ENCODE results near the gene SCAMP3. TPM values are rescaled to one million over a fixed set of nuclear protein-coding genes. Genes with fewer than 3 reads are reported as not detected.
"Not testable (repeated sequence)": the region's sequence is repeated elsewhere in the genome, so short reads cannot be mapped to it uniquely, and the experiment has no call there.

SCAMP3 gene
- total RNA-seq, 6 experiments from 2014 or later = 125 to 150 (median 135) TPM

DNA sequence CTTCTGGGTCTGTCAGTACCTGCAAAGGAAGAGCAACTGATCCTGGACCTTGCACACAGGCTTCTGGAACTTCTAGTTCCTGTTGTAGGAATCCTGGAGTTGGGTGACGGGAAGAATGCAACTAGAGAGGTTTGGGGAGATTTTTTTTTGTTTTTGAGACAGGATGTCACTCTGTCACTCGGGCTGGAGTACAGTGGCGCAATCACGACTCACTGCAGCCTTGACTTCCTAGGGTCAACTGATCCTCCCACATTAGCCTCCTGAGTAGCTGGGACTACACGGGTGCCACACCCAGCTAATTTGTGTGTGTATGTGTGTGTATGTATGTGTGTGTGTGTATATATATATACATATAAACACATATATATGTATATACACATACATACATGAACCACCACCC is 25.7 kb downstream of the SCAMP3 start:
- H3K4me1 Mint-ChIP-seq (ENCODE audit: low read depth) = peaks cover 22% of the 10 kb centered on the region
- H3K36me3 Mint-ChIP-seq (ENCODE audit: low read depth) = peaks cover 8% of the 10 kb centered on the region; the same call in 1 of the 2 replicates
- H3K27me3 Mint-ChIP-seq (ENCODE audit: insufficient read depth) = no peaks in the 10 kb centered on the region; the same call in none of the 2 replicates
- no peaks in the 10 kb centered on the region for H3K9me3 Mint-ChIP-seq
- TF ChIP-seq, protein P1, sequence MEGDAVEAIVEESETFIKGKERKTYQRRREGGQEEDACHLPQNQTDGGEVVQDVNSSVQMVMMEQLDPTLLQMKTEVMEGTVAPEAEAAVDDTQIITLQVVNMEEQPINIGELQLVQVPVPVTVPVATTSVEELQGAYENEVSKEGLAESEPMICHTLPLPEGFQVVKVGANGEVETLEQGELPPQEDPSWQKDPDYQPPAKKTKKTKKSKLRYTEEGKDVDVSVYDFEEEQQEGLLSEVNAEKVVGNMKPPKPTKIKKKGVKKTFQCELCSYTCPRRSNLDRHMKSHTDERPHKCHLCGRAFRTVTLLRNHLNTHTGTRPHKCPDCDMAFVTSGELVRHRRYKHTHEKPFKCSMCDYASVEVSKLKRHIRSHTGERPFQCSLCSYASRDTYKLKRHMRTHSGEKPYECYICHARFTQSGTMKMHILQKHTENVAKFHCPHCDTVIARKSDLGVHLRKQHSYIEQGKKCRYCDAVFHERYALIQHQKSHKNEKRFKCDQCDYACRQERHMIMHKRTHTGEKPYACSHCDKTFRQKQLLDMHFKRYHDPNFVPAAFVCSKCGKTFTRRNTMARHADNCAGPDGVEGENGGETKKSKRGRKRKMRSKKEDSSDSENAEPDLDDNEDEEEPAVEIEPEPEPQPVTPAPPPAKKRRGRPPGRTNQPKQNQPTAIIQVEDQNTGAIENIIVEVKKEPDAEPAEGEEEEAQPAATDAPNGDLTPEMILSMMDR (IDR thresholded peaks at IDR 0.05) = no peak
- H3K4me3 Mint-ChIP-seq = no peak overlapping the region
- H3K27ac Mint-ChIP-seq = no peak overlapping the region
- DNase-seq = no peak

DNA sequence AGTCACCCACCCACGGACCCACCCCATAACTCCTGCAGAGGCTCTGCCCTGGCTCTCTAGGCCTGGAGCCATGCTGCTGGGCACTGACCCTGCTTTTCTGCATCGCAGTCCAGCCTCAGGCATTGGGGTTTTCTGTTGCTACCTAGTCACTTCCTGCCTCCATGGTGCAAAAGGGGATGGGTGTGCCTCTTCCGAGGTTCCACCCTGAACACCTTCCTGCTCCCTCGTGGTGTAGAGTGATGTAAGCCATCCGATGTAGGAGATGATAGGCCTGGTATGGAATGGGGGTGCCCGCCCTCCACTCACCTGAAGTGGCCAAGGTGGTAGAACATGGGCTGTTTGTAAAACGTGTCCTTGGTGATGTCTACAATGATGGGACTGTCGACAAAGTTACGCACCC is 26.8 kb downstream of the SCAMP3 start:
- DNase-seq; H3K27me3 Mint-ChIP-seq (ENCODE audit: insufficient read depth): not testable (repeated sequence)

DNA sequence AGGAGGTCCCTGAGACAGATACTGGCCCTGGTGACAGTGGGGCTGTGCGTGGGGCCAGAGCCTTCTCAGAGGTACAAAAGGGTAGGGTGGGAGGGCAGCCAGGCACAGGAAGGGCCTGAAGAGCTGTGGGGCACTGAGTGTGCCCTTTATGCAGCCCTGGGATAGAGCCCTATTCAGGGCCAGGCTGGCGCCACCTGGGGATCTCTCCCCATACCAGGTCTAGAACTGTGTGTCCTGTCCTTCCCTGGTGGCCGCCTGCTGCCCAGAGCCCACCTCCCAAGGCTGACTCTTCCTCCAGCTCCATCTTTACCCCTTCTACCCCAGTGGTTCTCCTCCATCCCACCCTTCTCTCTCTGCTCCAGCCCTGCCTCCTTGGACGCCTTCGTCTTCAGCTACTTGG is 28.7 kb downstream of the SCAMP3 start:
- not testable (repeated sequence) for DNase-seq; H3K9me3 Mint-ChIP-seq; H3K27ac Mint-ChIP-seq; H3K4me3 Mint-ChIP-seq; H3K27me3 Mint-ChIP-seq (ENCODE audit: insufficient read depth); H3K36me3 Mint-ChIP-seq (ENCODE audit: low read depth)
- peaks cover 18% of the 10 kb centered on the region for H3K4me1 Mint-ChIP-seq (ENCODE audit: low read depth)

More for the DNA sequence above, 26.8 kb downstream of the SCAMP3 start:
- H3K27ac Mint-ChIP-seq; H3K4me3 Mint-ChIP-seq; H3K9me3 Mint-ChIP-seq; H3K36me3 Mint-ChIP-seq (ENCODE audit: low read depth): not testable (repeated sequence)
- H3K4me1 Mint-ChIP-seq (ENCODE audit: low read depth) = peaks cover 15% of the 10 kb centered on the region

DNA sequence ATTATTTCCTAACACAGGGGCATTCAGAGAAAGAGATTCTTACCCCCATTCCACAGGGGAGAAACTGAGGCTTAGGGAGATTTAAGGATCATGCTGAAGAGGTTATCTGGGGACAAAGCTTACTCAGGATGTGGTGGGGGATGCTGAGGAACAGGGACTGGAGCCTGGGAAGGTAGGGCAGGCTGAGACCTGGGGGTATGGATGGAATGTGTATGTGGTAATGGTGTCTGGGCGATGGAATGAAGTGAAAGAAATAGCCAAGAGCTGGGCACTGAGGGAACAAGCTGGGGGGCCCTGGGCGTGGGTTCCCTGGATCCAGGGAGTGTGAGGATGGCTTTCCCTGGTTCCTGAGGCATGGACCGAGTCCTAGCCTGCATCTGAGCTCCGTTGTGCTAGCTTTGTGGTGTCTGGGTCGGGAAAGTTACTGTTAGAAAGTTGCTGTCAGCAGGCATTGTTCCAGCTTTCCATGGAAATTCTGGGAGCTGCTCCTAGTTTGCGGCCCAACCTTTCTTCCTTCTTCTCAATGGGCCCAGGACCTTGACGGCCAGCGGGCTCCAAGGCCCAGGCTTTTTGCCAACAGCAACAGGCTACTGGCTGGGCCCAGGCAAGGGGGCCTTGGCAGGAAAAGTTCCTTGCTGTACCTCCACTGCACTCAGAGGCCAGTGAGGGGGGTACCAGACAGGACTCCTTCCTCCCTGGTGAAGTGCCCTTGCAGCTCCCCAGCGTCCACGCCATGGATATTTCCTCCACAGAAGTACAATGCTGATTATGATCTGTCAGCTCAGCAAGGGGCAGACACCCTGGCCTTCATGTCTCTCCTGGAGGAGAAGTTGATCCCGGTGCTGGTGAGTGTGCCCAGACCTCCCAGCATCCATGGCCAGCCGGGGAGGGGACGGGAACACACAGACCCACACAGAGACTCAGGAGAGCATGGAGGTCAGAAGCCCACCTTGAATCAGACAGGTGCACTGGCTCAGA is 29.9 kb downstream of the SCAMP3 start:
- H3K4me3 Mint-ChIP-seq; DNase-seq; H3K36me3 Mint-ChIP-seq (ENCODE audit: low read depth); H3K27me3 Mint-ChIP-seq (ENCODE audit: insufficient read depth); H3K9me3 Mint-ChIP-seq: not testable (repeated sequence)
- H3K27ac Mint-ChIP-seq = peak overlapping the region; percentile 21
- peaks cover 28% of the 10 kb centered on the region for H3K4me1 Mint-ChIP-seq (ENCODE audit: low read depth)

DNA sequence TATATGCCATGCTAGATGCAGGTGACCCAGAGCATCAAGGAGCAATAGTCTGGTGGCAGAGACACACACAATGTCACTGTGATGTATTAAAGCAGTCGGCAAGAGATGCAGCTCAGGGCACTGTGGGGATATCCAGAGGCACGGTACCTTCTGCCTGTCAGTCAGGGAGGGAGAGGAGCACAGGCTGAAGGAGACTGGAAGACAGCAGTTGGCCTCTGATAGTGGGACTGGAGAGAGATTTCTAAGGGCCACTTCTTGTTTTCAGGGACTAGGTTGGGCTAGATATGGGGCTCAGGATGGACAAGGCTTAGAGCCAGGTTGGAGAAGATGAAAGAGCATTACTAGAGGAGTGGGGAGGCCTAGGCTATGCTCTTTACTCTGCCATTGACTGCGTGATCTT is 30.9 kb downstream of the SCAMP3 start:
- DNase-seq; H3K4me3 Mint-ChIP-seq; H3K36me3 Mint-ChIP-seq (ENCODE audit: low read depth); H3K9me3 Mint-ChIP-seq: not testable (repeated sequence)
- H3K4me1 Mint-ChIP-seq (ENCODE audit: low read depth) = peaks cover 35% of the 10 kb centered on the region
- H3K27me3 Mint-ChIP-seq (ENCODE audit: insufficient read depth) = peaks cover 10% of the 10 kb centered on the region
- H3K27ac Mint-ChIP-seq = peak overlapping the region; percentile 12; the same call in 1 of the 2 replicates

DNA sequence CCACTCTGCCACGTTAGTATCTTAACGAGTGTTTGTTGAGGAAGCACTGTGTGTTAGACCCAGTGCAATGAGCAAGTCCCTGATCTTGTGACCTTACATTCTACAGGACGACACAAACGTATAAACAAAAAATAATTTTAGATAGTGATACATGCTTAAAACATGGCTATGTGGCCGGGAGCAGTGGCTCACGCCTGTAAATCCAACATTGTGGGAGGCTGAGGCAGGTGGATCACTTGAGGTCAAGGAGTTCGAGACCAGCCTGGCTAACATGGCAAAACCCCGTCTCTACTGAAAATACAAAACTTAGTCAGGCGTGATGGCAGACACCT is 34.1 kb downstream of the SCAMP3 start:
- Mint-ChIP-seq H3K9me3 (no peaks in the 10 kb centered on the region), H3K27ac (peak overlapping the region; percentile 86), H3K36me3 (ENCODE audit: low read depth) (no peaks in the 10 kb centered on the region; the same call in 1 of the 2 replicates), H3K4me3 (peak overlapping the region; percentile 91), H3K27me3 (ENCODE audit: insufficient read depth) (peaks cover 10% of the 10 kb centered on the region), H3K4me1 (ENCODE audit: low read depth) (peaks cover 60% of the 10 kb centered on the region)
- TF ChIP-seq, protein P1 (IDR thresholded peaks at IDR 0.05) = no peak
- DNase-seq = peak; percentile 27

DNA sequence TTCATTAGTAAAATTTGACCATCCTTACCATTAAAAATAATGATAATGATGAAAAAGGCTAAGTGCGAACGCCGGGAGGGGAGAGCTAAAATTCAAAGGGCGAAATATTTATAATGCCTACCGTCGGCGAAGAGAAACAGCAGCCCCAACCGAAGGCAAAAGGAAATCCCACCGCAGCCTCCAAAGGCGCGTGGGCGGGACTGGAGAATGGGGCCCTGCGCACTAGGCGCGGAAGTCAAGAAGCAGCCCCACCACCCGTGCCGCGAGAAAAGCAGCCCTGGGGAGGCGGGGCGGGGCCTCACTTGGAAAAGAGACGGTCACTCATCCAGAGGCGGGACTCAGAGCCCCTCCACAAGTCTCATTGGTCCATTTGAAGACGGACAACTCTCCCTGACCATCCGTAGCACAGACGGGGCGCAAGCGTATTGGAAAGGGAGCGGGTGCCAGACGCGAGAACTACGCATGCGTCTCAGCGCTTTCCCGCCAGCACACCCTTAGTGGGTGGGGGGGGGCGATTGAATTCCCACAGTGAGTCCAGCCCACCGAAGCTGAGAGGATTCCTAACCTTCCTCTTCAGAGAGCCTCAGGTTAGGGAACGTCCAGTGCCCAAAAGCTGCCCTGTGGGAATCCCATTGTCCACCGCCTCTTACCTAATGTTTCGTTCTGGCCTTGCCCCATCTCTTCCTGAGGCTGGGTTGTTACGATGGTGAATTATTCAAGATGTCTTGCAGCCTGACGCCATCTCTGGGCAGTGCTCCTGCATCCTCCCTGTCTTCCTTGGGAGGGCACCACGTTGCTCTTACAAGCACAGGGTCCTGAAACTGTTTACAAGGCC is 34.7 kb downstream of the SCAMP3 start:
- Mint-ChIP-seq H3K4me1 (ENCODE audit: low read depth) (peaks cover 58% of the 10 kb centered on the region), H3K27me3 (ENCODE audit: insufficient read depth) (peaks cover 10% of the 10 kb centered on the region), H3K36me3 (ENCODE audit: low read depth) (no peaks in the 10 kb centered on the region; the same call in 1 of the 2 replicates), H3K4me3 (peak overlapping the region; percentile 91), H3K27ac (peak overlapping the region; percentile 86), H3K9me3 (no peaks in the 10 kb centered on the region)
- DNase-seq = peak; percentile 98
- TF ChIP-seq, protein P1 (IDR thresholded peaks at IDR 0.05) = no peak
